Erythroblast (primary cell): ENCODE data around the gene JARID2.

ENCODE experiments used
- DNase-seq, 2 experiments: peaks; one replicate each; lab custom pipeline; 2025; lab: John Stamatoyannopoulos, UW
- GATA1 ChIP-seq: IDR thresholded peaks from 2 replicates; pipeline ENCODE4 v1.6.1; 2011; ENCODE audit warnings: low read depth, mild to moderate bottlenecking, control low read depth, low read length, moderate library complexity
- POLR2A ChIP-seq: IDR thresholded peaks from 2 replicates; pipeline ENCODE4 v1.6.1; 2011; ENCODE audit warnings: mild to moderate bottlenecking, low read length

Gene JARID2

GRCh38 chr6:15264902-15265761, 19.3 kb downstream of the JARID2 start:
- peak; percentile 23 to 50 for DNase-seq
- TF ChIP-seq GATA1 (no peak), POLR2A (no peak)

- no peak for TF ChIP-seq POLR2A
- TF ChIP-seq GATA1, result no peak
- no peak for DNase-seq
Observed at GRCh38 chr6:15265787-15266186, 19.9 kb downstream of the JARID2 start.

- peak; percentile 79 to 85 for DNase-seq
- TF ChIP-seq GATA1 (no peak), POLR2A (no peak)
Observed at GRCh38 chr6:15266423-15266996, 20.6 kb downstream of the JARID2 start.

GRCh38 chr6:15267221-15267620, 21.4 kb downstream of the JARID2 start:
- peak; percentile 47 to 66 for DNase-seq

GRCh38 chr6:15268137-15268908, 22.5 kb downstream of the JARID2 start:
- peak; percentile 30 to 40 for DNase-seq
- TF ChIP-seq GATA1, result no peak
- no peak for TF ChIP-seq POLR2A

More at GRCh38 chr6:15267221-15267620, 21.4 kb downstream of the JARID2 start:
- TF ChIP-seq GATA1, result no peak

- TF ChIP-seq POLR2A, result no peak
- TF ChIP-seq GATA1, result no peak
- DNase-seq, result peak; percentile 63 to 69
Observed at GRCh38 chr6:15269011-15269410, 23.1 kb downstream of the JARID2 start.

- TF ChIP-seq POLR2A (no peak), GATA1 (no peak)
- DNase-seq, result no peak
Observed at GRCh38 chr6:15269619-15270018, 23.8 kb downstream of the JARID2 start.

- TF ChIP-seq GATA1 (no peak), POLR2A (no peak)
- no peak for DNase-seq
Observed at GRCh38 chr6:15270402-15270801, 24.5 kb downstream of the JARID2 start.

GRCh38 chr6:15272562-15272961, 26.7 kb downstream of the JARID2 start:
- no peak for DNase-seq
- TF ChIP-seq GATA1, result no peak
- TF ChIP-seq POLR2A, result no peak

- TF ChIP-seq POLR2A (no peak), GATA1 (no peak)
- no peak for DNase-seq
Observed at GRCh38 chr6:15274692-15275387, 29.0 kb downstream of the JARID2 start.

GRCh38 chr6:15276036-15276985, 30.4 kb downstream of the JARID2 start:
- DNase-seq, result no peak
- TF ChIP-seq POLR2A (no peak), GATA1 (no peak)

GRCh38 chr6:15279047-15279661, 33.3 kb downstream of the JARID2 start:
- DNase-seq, result no peak
- no peak for TF ChIP-seq GATA1
- TF ChIP-seq POLR2A, result no peak
